ENCODE results near the gene XIST.
"Not testable (repeated sequence)": the region's sequence is repeated elsewhere in the genome, so short reads cannot be mapped to it uniquely, and the experiment has no call there.

The XIST gene

DNA sequence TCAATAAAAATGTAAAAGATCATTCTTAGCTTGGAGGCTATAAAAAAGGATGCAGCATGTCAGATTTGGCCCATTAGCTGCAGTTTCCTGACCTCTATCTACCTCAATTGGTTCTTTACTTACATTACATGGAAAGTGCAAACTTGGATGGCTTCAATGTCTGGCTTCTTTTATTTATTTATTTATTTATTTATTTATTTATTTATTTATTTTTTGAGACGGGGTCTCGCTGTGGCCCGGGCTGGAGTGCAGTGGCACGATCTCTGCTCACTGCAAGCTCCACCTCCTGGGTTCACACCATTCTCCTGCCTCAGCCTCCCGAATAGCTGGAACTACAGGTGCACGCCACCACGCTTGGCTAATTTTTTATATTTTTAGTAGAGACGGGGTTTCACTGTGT, 60.0 kb downstream of the XIST start:
- FAIRE-seq = not testable (repeated sequence)

DNA sequence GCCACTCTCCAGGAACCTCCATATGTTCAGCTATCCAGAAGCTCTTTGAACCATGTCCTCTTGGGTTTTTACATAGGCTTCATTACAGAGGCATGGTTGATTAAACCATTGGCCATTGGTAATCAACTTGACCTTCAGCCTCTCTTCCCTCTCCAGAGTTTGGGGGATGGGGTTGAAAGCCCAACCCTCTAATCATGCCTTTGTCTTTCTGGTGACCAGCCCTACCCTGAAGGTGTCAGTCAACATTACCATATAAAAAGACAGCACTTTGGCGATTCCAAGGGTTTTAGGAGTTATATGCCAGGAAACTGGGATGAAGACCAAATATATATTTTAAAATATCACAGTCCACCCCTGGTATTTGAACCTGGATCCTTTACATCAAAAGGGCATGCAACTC, 67.0 kb downstream of the XIST start:
- FAIRE-seq = no peak

All from colon (tissue), 2 donors.